ENCODE measurements around the gene ZNF311. TPM values are rescaled to one million over a fixed set of nuclear protein-coding genes. Genes with fewer than 3 reads are reported as not detected.

The ZNF311 gene
- total RNA-seq, 1 donor from 2014 or later = 0.66 TPM

GRCh38 chr6:28956331-28956730, 48.8 kb downstream of the ZNF311 start:
- intact Hi-C loops (cut with micrococcal nuclease) = no loop called here

GRCh38 chr6:28953585-28954258, 51.4 kb downstream of the ZNF311 start:
- intact Hi-C loops (cut with micrococcal nuclease) = loop anchor here (1.0 kb wide), 3 partner anchors 12 to 63 kb away; no protein-coding TSS in a partner anchor

- intact Hi-C loops (cut with micrococcal nuclease) = loop anchor here (1.0 kb wide), 3 partner anchors 12 to 63 kb away; no protein-coding TSS in a partner anchor
Observed at GRCh38 chr6:28953039-28953584, 52.0 kb downstream of the ZNF311 start.

- intact Hi-C loops (cut with micrococcal nuclease) = loop anchor here (10.0 kb wide), 3 partner anchors 265 to 1435 kb away; no protein-coding TSS in a partner anchor
Observed at GRCh38 chr6:28949656-28950195, 55.4 kb downstream of the ZNF311 start.

GRCh38 chr6:28948782-28949486, 56.2 kb downstream of the ZNF311 start:
- intact Hi-C loops (cut with micrococcal nuclease) = loop anchor here (10.0 kb wide), 3 partner anchors 264 to 1434 kb away; no protein-coding TSS in a partner anchor

GRCh38 chr6:28947831-28948270, 57.3 kb downstream of the ZNF311 start:
- intact Hi-C loops (cut with micrococcal nuclease) = loop anchor here (10.0 kb wide), 3 partner anchors 263 to 1433 kb away; no protein-coding TSS in a partner anchor

GRCh38 chr6:28947067-28947765, 57.9 kb downstream of the ZNF311 start:
- intact Hi-C loops (cut with micrococcal nuclease) = loop anchor here (10.0 kb wide), 3 partner anchors 262 to 1432 kb away; no protein-coding TSS in a partner anchor

GRCh38 chr6:28945349-28945748, 59.8 kb downstream of the ZNF311 start:
- intact Hi-C loops (cut with micrococcal nuclease) = loop anchor here (10.0 kb wide), 3 partner anchors 261 to 1431 kb away; no protein-coding TSS in a partner anchor

Other genes with a start within 250 kb of the ZNF311 start
- gene TRIM27, start 81.3 kb downstream of the ZNF311 start, total RNA-seq = 64.1 and 64.7 TPM in 2 replicates
- not detected in 2 replicates for gene OR2W1, start 39.9 kb upstream of the ZNF311 start, total RNA-seq
- gene OR2B3, start 82.0 kb upstream of the ZNF311 start, total RNA-seq = not detected in 2 replicates
- gene OR2J1, start 94.2 kb upstream of the ZNF311 start, total RNA-seq = not detected in 2 replicates
- gene OR2J3, start 102.7 kb upstream of the ZNF311 start, total RNA-seq = not detected in 2 replicates
- gene OR2J2, start 165.6 kb upstream of the ZNF311 start, total RNA-seq = not detected in 2 replicates